GM18502 (cell line): ENCODE data around the gene LRRC70.
"Not testable (repeated sequence)": the region's sequence is repeated elsewhere in the genome, so short reads cannot be mapped to it uniquely, and the experiment has no call there.

Experiments used
- ATAC-seq: cut with Tn5 transposase; IDR thresholded peaks from one replicate; pipeline ENCODE4 v1.9.1; 2021; ENCODE audit warnings: mild to moderate bottlenecking; ENCODE audit not compliant: unreplicated experiment, poor library complexity

Gene LRRC70

DNA sequence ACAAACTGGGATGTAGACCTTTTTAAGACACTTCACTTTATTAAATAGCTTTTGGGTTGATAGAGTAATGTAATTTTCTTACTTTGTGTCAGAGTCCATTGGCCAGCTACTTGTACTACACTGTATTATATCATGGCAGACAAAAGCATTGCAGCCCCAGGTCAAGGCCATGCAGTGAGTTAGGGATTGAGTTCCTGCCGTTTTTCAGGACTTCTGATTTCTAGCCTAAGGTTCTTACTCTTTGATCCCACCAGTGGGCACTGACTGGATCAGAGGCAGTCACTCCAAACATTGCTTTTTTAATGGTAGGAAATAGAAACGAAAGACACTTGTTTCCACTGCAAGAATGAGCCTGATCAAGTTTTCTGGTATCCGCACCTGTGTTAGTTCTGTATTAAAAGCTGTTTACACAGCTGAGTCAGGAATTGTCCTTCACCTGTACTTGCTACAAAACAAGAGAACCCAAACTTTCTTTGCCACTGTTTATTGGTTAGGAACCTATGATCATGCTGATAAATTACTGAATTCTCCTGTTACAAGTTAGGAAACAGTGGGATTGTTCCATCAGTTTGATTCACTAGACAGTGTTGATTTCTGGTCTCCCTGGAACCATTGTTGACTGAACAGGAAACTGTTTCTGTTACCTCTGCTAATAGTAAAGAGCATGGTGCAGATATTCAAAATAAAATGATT, 22.1 kb downstream of the LRRC70 start:
- no peak for ATAC-seq

DNA sequence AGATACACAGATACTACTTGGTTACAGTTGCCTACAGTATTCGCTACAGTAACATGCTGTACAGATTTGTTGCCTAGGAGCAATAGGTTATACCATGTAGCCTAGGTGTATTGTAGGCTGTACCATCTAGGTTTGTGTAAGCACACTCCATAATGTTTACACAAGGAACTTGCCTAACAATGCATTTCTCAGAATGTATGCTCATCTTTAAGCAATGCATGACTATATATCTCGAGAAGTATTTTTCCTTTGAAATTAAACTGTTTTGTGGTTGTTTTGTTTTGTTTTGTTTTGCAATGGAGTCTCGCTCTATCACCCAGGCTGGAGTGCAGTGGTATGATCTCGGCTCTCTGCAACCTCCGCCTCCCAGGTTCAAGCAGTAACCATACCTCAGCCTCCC, 25.3 kb downstream of the LRRC70 start:
- no peak for ATAC-seq

DNA sequence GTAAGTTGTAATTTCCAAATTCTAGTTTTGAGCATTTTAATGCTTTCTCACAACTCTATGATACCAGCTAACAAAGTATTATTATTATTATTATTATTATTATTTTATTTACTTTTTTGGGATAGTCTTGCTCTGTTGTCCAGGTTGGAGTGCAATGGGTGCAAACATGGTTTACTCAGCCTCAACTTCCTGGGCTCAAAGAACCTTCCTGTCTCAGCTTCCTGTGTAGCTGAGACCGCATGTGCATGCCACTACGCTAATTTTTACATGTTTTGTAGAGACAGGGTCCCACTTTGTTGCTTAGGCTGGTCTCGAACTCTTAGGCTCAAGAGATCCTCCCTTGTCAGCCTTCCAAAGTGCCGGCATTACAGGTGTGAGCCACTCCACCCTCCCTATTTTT, 27.0 kb downstream of the LRRC70 start:
- no peak for ATAC-seq

DNA sequence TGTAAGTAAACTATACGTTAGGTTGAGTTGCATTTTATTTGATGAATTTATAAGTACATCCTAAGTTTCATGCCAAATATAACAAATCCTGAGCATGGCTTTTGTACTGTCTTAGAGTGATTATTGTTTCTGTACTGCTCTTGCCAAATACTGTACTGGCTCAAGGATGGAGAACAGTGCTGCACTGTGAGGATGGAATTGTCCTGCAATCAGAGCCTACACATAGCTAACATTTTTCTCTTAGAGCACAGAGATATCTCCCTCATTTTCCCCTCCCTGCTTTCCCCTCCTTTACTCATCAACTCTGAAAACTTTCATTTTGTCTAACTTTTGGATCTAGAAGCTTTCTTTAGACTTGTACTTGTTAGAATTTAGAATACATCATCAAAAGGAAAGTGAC, 28.3 kb downstream of the LRRC70 start:
- ATAC-seq: no peak

DNA sequence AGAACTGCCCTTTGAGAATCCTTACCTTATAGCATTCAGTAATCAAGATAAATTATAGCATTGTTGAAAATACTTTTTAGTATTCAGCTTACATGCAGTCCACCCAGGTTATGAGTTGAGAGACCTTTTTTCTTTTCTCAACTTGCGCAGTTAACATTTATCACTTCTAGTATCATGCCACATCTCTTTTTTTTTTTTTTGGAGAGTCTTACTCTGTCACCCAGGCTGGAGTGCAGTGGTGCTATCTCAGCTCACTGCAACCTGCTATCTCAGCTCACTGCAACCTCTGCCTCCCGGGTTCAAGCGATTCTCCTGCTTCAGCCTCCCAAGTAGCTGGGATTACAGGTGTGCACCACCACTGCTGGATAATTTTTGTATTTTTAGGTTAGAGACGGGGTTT, 29.0 kb downstream of the LRRC70 start:
- ATAC-seq: no peak

DNA sequence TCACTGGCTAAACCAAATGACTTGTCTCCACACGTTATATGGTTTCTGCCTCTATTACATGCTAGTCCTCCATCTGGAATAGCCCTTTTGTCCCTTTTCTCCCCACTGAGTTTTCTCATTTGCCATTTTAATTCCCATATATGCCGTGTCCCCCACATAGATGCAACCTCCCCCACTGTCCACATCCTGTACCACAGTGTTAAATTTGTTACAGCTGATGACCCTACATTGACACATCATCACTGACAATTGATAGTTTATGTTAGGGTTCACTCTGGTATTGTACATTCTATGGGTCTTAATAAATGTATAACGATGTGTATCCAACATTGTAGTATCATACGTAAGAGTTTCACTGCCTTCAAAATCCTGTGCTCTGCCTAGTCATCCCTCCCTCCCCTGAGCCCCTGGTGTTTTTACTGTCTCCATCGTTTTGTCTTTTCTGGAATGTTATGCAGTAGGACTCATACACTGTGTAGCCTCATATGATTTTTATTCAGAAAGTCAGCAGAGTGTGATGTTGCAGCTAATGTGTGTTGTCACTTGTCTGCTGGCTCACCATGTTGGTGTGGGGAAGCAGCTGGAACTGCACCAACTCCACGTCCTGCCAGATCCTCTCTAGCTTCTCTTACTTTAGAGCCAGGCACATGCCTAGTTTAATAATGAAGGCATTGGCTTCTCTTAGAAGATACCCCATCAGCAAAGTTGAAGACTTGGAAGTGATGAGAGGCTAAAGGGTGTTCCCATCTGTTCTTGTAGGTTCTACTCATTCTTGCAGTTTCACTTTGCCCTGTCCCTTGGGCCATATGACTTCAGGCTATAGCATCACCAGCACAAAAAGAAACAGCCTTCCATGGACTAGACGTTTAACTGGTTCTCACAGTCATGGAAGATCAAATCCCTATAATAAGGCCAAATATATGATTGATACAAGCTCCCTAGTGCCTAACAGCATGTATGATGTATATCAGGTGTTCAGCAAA, 30.2 kb downstream of the LRRC70 start:
- ATAC-seq: no peak

DNA sequence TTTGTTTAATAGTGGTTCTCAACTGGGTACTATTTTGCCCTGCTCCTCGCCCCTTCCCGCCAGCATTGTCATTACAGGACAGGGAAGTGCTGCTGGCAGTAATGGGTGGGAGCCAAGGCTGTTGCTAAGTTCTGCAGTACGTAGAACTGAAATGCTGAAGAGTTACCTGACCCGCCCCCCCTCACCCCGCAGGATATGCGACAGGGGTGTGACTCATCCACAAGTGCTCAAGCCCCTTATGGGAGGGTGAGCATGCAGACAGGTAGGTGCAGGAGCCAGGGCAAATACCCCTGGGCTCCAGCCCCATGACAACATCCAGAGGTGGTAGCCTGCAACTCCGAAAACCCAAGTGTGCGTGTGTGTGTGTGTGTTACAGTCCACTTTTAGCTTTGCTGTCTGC, 35.7 kb downstream of the LRRC70 start:
- no peak for ATAC-seq

DNA sequence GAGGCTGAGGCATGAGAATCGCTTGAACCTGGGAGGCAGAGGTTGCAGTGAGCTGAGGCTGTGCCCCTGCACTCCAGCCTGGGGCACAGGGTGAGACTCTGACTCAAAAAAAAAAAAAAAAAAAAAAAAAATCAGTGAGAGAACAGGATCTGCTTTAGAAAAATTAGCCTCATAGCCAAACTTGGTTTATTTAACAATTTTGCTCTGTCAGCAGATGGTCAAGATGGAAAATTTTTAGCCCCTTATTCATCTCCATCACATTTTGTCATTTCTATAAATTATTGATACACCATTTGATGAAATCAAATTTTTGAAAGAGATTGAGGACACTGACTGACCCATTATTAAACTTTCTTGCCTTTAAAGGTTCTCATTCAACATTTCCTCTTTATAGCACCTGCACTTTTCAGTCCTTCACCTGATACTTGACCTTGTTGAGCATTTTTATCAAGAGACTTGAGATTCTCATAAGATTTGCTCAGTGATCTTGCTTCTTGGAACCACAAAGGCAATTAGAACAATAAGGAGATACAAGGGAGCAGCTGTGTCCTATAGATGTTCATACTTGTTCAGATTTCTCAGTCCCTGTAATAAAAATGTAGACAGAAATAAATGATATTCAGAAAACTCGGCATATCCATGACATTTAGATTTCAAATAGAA, 38.1 kb downstream of the LRRC70 start:
- no peak for ATAC-seq

DNA sequence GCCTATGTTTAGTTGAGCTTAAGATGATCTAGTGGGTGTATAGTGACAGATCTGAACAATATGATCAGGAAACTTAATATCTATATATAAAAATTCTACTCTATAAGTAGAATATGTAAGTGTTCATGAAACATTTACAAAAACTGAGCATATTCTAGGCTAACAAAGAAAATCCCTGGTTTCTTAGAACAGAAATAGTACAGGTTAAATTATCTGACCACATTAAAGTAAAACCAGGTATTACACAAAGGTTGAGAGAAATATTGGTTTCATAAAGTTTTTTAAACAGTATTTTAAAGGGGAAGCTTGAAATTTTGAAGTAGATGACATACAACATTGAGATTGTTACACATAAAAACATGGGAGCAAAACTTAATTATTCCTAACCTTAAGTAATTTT, 39.3 kb downstream of the LRRC70 start:
- ATAC-seq: no peak

DNA sequence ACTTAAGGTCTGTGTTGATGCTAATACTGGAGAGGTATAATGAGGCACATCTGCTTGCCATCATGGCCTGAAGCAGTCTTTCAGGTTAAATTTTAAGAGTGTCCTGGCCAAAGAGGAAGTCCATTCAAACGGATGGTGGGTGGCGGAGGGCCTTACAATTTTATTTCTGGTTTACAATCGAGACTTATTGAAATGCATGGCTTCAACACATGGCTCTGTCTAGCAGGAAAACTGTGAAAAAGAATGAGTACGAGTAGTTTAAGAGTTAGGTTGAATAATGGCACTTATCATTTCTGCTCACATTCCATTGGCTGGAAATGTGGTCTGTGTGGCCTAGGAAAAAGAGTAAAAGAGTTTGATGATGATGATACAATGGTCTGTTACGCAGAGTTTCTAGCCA, 42.1 kb downstream of the LRRC70 start:
- ATAC-seq: no peak

DNA sequence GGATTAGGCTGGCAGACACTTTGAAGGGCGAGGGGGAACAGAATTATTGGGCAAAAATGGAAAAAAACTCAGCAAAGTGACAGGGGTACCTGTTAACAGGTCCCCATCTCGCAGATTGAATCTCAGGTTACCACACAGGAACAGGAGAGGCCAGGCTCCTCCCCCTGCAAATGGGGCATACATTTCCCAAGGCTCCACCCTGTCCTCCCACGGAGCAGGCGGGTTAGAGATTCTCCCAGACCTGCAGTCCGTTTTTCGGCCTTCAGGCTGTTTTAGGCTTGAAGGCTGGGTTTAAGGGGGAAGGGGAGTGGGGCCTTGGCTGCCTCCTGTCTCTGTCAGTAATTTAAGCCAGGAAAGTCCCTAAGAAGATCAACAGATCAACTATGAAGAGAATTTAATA, 42.7 kb downstream of the LRRC70 start:
- no peak for ATAC-seq

DNA sequence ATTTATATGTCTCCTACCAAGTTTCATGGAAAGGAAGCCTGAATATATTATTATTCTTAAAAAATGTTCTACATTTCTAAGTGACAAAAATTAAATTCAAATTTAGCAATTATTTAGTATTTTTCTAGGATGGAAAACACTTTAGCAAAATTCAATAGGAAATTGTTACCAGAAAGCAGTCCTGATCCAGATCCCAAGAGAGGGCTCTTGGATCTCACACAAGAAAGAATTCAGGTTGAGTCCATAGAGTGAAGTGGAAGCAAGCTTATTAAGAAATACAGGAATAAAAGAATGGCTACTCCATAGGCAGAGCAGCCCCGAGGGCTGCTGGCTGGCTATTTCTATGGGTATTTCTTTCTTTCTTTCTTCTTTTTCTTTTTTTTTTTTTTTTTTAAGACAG, 44.7 kb downstream of the LRRC70 start:
- no peak for ATAC-seq

DNA sequence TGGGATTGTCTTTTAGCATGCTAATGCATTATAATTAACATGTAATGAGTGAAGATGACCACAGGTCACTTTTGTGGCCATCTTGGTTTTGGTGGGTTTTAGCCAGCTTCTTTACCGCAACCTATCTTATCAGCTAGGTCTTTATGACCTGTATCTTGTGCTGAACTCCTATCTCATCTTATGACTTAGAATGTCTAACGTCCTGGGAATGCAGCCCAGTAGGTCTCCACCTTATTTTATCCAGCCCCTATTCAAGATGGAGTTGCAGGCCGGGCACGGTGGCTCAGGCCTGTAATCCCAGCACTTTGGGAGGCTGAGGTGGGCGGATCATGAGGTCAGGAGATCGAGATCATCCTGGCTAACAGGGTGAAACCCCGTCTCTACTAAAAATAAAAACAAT, 45.8 kb downstream of the LRRC70 start:
- not testable (repeated sequence) for ATAC-seq

DNA sequence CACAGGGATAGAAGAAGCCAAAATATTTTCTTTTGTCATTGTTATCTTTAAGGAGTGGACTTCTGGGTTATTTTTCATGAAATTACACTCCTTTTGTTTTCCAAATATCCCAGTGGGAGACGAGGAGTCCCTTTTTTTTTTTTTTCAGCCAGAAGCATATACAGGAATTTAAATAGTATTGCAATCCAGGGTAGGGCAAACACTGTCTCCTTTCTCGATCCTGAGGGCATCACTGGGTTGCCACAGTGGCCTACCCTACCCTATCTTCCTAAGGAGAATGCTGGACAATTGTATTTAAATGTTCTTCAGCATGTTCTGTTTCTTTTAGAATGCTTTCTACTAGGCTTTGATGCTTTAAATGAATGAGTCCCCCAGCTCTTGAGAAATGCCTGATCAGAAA, 47.9 kb downstream of the LRRC70 start:
- ATAC-seq: no peak

DNA sequence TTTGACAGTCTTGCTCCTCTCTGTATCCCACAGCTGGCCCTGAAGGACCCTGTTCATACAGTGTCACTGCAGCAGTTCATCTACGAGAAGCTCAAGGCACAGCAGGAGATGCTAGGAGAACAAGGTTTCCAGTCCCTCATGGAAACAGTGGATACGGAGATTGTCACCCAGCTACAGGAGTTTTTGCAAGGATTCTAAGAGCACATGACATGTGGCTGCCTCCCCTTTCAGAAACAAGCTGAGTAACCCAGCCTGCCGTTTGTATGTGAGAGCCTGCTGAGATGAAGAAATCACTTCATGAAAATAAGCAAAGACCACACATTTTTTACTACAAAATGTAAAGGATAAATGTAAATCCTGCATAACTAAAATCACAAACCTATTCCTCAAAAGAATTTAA, 48.5 kb downstream of the LRRC70 start:
- no peak for ATAC-seq

DNA sequence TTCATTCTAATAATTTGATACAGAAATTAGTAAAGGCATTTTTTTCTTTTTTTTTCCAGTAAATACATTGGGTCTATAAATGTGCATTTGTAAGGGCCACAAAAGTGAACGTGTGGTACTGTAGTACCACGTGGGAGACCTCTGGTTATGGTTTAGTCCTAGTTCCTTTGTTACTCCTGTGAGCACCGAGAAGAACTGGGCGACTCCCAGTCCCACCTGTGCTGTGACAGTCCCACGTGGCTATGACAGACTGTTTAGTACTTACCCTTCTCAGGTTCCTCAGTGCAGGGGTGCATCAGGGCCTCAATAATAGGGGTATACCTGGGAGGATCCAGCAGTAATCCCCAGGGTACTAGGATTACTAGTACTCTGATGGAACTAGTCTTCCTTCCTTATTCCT, 49.3 kb downstream of the LRRC70 start:
- ATAC-seq: no peak
